HG03432 (cell line): ENCODE data around the gene GTF3C6.
"Not testable (repeated sequence)": the region's sequence is repeated elsewhere in the genome, so short reads cannot be mapped to it uniquely, and the experiment has no call there.

Experiments used
- ATAC-seq: cut with Tn5 transposase; IDR thresholded peaks from one replicate; pipeline ENCODE4 v1.9.1; 2021; ENCODE audit warnings: mild to moderate bottlenecking, moderate library complexity; ENCODE audit not compliant: unreplicated experiment

Gene GTF3C6

GRCh38 chr6:110958329-110959192 lies at the start of gene GTF3C6:
TSS of gene GTF3C6 (plus strand) at chr6:110958706. CDS start at chr6:110958770, 64 bp downstream.
- ATAC-seq = peak; percentile 99

GRCh38 chr6:110930781-110931180 lies 27.7 kb upstream of the GTF3C6 start:
- ATAC-seq = no peak

- ATAC-seq = no peak
Measured at GRCh38 chr6:110933912-110934311, 24.6 kb upstream of the GTF3C6 start.

GRCh38 chr6:110934381-110934898 lies 24.1 kb upstream of the GTF3C6 start:
- ATAC-seq = no peak

- ATAC-seq = no peak
Measured at GRCh38 chr6:110935171-110935570, 23.3 kb upstream of the GTF3C6 start.

GRCh38 chr6:110938171-110938570 lies 20.3 kb upstream of the GTF3C6 start:
- ATAC-seq = no peak

GRCh38 chr6:110939429-110940200 lies 18.9 kb upstream of the GTF3C6 start:
- no peak for ATAC-seq

- ATAC-seq = peak; percentile 100
Measured at GRCh38 chr6:110944681-110945151, 13.8 kb upstream of the GTF3C6 start.

- no peak for ATAC-seq
Measured at GRCh38 chr6:110946498-110946897, 12.0 kb upstream of the GTF3C6 start.

GRCh38 chr6:110949679-110950285 lies 8.7 kb upstream of the GTF3C6 start:
- no peak for ATAC-seq

GRCh38 chr6:110950440-110950839 lies 8.1 kb upstream of the GTF3C6 start:
- no peak for ATAC-seq

- ATAC-seq = no peak
Measured at GRCh38 chr6:110951008-110951407, 7.5 kb upstream of the GTF3C6 start.

- ATAC-seq = no peak
Measured at GRCh38 chr6:110951986-110952794, 6.3 kb upstream of the GTF3C6 start.

- no peak for ATAC-seq
Measured at GRCh38 chr6:110953633-110954303, 4.7 kb upstream of the GTF3C6 start.

- no peak for ATAC-seq
Measured at GRCh38 chr6:110960014-110960390, 1.5 kb downstream of the GTF3C6 start.

- not testable (repeated sequence) for ATAC-seq
Measured at GRCh38 chr6:110962636-110963035, 4.1 kb downstream of the GTF3C6 start.

- no peak for ATAC-seq
Measured at GRCh38 chr6:110965629-110966229, 7.2 kb downstream of the GTF3C6 start.

GRCh38 chr6:110968661-110969060 lies 10.2 kb downstream of the GTF3C6 start:
- ATAC-seq = not testable (repeated sequence)

GRCh38 chr6:110971468-110971867 lies 13.0 kb downstream of the GTF3C6 start:
- no peak for ATAC-seq
